ENCODE data around the gene F13A1. TPM values are rescaled to one million over a fixed set of nuclear protein-coding genes. Genes with fewer than 3 reads are reported as not detected.

F13A1 gene
- total RNA-seq, 1 donor from 2014 or later: 160 TPM

DNA sequence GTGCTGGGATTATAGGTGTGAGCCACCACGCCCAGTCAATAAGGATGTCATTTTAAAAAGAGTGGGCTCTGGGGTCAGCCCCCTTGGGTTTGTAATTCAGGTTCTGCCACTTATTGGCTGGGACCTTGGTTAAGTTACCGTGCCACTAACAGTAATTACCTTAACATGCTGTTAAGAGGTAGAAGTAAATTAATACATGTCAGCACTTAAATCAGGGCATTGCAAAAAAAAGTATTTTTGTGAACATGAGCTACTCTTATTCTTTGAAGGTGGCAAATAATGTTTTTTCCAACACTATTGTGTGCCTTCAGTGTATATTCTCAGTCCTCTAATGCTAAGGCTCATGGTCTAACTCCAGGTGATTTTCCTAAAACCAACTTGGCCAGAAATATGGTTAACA, 109.5 kb downstream of the F13A1 start:
- Histone ChIP-seq H3K4me1 (ENCODE audit: control insufficient read depth in 3 of 3, insufficient read depth in 3 of 3, low read length in 3 of 3) (no peaks in the 10 kb centered on the region), H3K9ac (ENCODE audit: low read depth in 1 of 3, low read length in 3 of 3) (no peak overlapping the region), H3K36me3 (ENCODE audit: control insufficient read depth in 3 of 3, insufficient read depth in 3 of 3, low read length in 3 of 3) (no peaks in the 10 kb centered on the region), H3K27me3 (ENCODE audit: control insufficient read depth in 3 of 3, insufficient read depth in 3 of 3, low read length in 3 of 3) (no peaks in the 10 kb centered on the region), H3K9me3 (ENCODE audit: control insufficient read depth in 3 of 3, low read length in 3 of 3) (no peaks in the 10 kb centered on the region), H3K27ac (ENCODE audit: low read depth, low read length) (no peak overlapping the region), H3K4me3 (ENCODE audit: low read length in 3 of 3) (no peak overlapping the region)

DNA sequence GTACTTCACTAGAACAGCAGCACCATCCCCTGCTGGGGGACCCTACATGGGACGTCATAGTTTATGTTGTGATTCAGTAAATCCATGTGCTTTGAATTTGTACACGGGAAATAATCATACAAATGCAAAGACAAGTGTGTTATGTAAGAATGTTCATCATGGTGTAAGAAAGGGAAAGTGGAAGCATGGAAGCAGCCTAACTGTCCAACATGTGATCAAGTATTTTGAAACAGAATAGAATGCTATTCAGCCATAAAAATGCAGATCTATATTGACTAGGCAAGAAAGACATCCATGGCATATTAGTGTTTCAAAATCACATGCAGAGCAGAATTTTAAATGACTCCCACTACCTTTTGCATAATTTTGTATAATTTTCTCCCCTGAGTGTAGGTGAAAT, 117.6 kb downstream of the F13A1 start:
- H3K4me3 ChIP-seq (ENCODE audit: low read length in 3 of 3): no peak overlapping the region
- H3K4me1 ChIP-seq (ENCODE audit: control insufficient read depth in 3 of 3, insufficient read depth in 3 of 3, low read length in 3 of 3): no peaks in the 10 kb centered on the region
- no peaks in the 10 kb centered on the region for H3K36me3 ChIP-seq (ENCODE audit: control insufficient read depth in 3 of 3, insufficient read depth in 3 of 3, low read length in 3 of 3)
- H3K27ac ChIP-seq (ENCODE audit: low read depth, low read length): no peak overlapping the region
- no peaks in the 10 kb centered on the region for H3K27me3 ChIP-seq (ENCODE audit: control insufficient read depth in 3 of 3, insufficient read depth in 3 of 3, low read length in 3 of 3)
- no peaks in the 10 kb centered on the region for H3K9me3 ChIP-seq (ENCODE audit: control insufficient read depth in 3 of 3, low read length in 3 of 3)
- no peak overlapping the region for H3K9ac ChIP-seq (ENCODE audit: low read depth in 1 of 3, low read length in 3 of 3)

DNA sequence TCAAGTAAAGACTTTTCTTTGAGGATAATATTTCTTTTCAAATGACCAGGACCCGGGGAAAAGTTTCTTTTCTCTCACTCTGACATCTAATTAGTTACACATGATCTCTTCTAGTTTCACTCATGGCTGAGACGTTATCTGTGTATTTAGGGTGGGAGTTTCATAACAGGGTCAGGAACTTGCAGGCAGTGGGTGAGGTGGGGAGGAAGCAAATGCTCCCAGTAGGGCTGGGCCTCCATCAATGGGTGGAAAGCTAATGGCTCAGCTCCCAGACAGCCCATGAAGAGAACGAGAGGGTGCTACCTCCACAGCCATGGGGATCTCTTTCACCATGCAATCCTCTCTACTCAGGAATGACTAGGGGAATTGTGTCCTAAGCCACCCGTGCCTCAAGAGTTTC, 119.3 kb downstream of the F13A1 start:
- H3K9ac ChIP-seq (ENCODE audit: low read depth in 1 of 3, low read length in 3 of 3): no peak overlapping the region
- no peaks in the 10 kb centered on the region for H3K36me3 ChIP-seq (ENCODE audit: control insufficient read depth in 3 of 3, insufficient read depth in 3 of 3, low read length in 3 of 3)
- H3K27ac ChIP-seq (ENCODE audit: low read depth, low read length): no peak overlapping the region
- no peak overlapping the region for H3K4me3 ChIP-seq (ENCODE audit: low read length in 3 of 3)
- no peaks in the 10 kb centered on the region for H3K9me3 ChIP-seq (ENCODE audit: control insufficient read depth in 3 of 3, low read length in 3 of 3)
- no peaks in the 10 kb centered on the region for H3K27me3 ChIP-seq (ENCODE audit: control insufficient read depth in 3 of 3, insufficient read depth in 3 of 3, low read length in 3 of 3)
- H3K4me1 ChIP-seq (ENCODE audit: control insufficient read depth in 3 of 3, insufficient read depth in 3 of 3, low read length in 3 of 3): no peaks in the 10 kb centered on the region

DNA sequence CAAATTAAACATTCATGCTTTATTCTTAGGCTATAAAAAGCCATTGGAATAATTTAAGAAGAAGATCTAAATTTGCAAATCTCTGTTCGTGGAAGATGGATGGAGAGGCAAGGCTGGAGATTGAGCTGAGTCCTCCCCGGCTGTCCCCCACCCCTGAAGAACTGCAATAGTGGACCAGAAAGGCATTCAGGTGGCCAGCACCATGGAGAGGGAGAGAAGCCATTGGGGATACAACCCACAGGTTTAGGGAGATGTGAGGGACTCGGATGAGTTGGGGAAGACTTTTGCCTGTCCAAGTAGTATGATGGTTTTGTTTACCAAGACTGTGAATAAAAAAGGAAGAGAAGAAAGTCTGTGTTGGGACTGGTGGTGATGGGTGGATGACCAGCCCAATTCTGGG, 120.8 kb downstream of the F13A1 start:
- Histone ChIP-seq H3K4me3 (ENCODE audit: low read length in 3 of 3) (no peak overlapping the region), H3K4me1 (ENCODE audit: control insufficient read depth in 3 of 3, insufficient read depth in 3 of 3, low read length in 3 of 3) (no peaks in the 10 kb centered on the region), H3K9ac (ENCODE audit: low read depth in 1 of 3, low read length in 3 of 3) (no peak overlapping the region), H3K27me3 (ENCODE audit: control insufficient read depth in 3 of 3, insufficient read depth in 3 of 3, low read length in 3 of 3) (no peaks in the 10 kb centered on the region), H3K27ac (ENCODE audit: low read depth, low read length) (no peak overlapping the region), H3K9me3 (ENCODE audit: control insufficient read depth in 3 of 3, low read length in 3 of 3) (no peaks in the 10 kb centered on the region), H3K36me3 (ENCODE audit: control insufficient read depth in 3 of 3, insufficient read depth in 3 of 3, low read length in 3 of 3) (no peaks in the 10 kb centered on the region)

DNA sequence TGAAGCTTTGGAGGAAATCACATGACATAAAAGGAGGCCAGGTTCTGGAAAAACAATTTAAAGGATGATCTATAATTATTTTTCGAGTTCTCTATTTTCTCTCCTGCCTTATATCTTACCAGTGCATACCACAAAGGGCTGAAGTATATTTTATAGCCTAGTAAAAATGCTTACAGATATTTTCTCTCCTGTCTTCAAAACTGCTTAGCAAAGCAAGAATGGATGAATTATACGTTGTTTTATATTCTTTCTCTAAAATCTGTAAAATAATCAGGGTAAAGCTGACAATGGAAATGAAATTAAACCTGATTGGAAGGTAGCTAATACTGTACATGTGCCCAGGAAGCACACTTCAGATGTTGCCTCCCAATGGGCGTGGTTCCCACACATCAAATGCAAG, 123.7 kb downstream of the F13A1 start:
- H3K4me1 ChIP-seq (ENCODE audit: control insufficient read depth in 3 of 3, insufficient read depth in 3 of 3, low read length in 3 of 3): no peaks in the 10 kb centered on the region
- H3K27ac ChIP-seq (ENCODE audit: low read depth, low read length): no peak overlapping the region
- H3K9me3 ChIP-seq (ENCODE audit: control insufficient read depth in 3 of 3, low read length in 3 of 3): no peaks in the 10 kb centered on the region
- H3K36me3 ChIP-seq (ENCODE audit: control insufficient read depth in 3 of 3, insufficient read depth in 3 of 3, low read length in 3 of 3): no peaks in the 10 kb centered on the region
- no peaks in the 10 kb centered on the region for H3K27me3 ChIP-seq (ENCODE audit: control insufficient read depth in 3 of 3, insufficient read depth in 3 of 3, low read length in 3 of 3)
- no peak overlapping the region for H3K4me3 ChIP-seq (ENCODE audit: low read length in 3 of 3)
- H3K9ac ChIP-seq (ENCODE audit: low read depth in 1 of 3, low read length in 3 of 3): no peak overlapping the region

DNA sequence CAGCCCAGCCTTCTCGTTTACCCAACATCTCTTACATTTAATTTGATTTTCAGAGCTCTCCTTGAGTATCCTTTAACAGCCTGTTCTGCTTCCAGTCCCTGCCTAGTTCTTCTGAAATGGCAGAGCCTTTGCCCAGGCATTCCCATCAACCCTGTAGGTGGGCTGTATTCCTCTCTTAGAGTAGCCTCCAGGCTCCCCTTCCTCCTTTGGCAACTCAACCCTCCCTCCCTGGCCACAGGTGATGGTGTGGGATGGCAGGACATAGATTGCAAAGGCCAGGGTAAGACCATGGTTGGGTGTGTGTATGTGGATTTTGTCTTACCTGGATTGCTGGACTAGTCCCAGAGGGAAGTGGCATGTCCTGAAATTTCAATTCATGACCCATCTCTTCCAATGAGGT, 125.4 kb downstream of the F13A1 start:
- Histone ChIP-seq H3K4me1 (ENCODE audit: control insufficient read depth in 3 of 3, insufficient read depth in 3 of 3, low read length in 3 of 3) (no peaks in the 10 kb centered on the region), H3K27ac (ENCODE audit: low read depth, low read length) (no peak overlapping the region), H3K4me3 (ENCODE audit: low read length in 3 of 3) (no peak overlapping the region), H3K9me3 (ENCODE audit: control insufficient read depth in 3 of 3, low read length in 3 of 3) (no peaks in the 10 kb centered on the region), H3K36me3 (ENCODE audit: control insufficient read depth in 3 of 3, insufficient read depth in 3 of 3, low read length in 3 of 3) (no peaks in the 10 kb centered on the region), H3K27me3 (ENCODE audit: control insufficient read depth in 3 of 3, insufficient read depth in 3 of 3, low read length in 3 of 3) (no peaks in the 10 kb centered on the region), H3K9ac (ENCODE audit: low read depth in 1 of 3, low read length in 3 of 3) (no peak overlapping the region)

DNA sequence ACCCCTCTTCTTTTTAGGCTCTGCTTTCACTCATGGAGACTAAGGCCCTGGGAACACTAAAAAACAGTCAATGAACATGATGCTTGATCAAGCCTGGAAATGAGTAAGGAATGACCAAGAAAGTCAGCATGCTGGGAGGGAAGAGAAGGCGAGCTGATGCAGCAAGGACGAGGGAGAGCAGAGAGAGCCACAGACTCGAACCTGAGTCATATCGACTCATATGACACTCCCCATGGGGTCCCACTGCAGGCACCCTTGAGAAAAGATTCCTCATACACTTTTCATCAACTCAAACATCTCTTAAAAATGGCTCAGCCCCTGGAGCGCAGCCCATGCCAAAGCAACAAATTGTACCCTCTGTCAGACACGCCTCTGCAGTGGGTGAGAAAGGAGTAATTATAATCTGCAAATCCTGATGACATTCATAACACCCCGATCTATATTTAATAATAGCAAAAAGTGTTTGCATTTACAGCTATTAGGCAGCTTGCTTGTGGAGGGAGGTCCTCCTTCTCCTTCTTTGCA, 127.2 kb downstream of the F13A1 start:
- no peaks in the 10 kb centered on the region for H3K36me3 ChIP-seq (ENCODE audit: control insufficient read depth in 3 of 3, insufficient read depth in 3 of 3, low read length in 3 of 3)
- no peak overlapping the region for H3K9ac ChIP-seq (ENCODE audit: low read depth in 1 of 3, low read length in 3 of 3)
- no peaks in the 10 kb centered on the region for H3K9me3 ChIP-seq (ENCODE audit: control insufficient read depth in 3 of 3, low read length in 3 of 3)
- no peak overlapping the region for H3K27ac ChIP-seq (ENCODE audit: low read depth, low read length)
- H3K27me3 ChIP-seq (ENCODE audit: control insufficient read depth in 3 of 3, insufficient read depth in 3 of 3, low read length in 3 of 3): no peaks in the 10 kb centered on the region
- H3K4me3 ChIP-seq (ENCODE audit: low read length in 3 of 3): no peak overlapping the region
- H3K4me1 ChIP-seq (ENCODE audit: control insufficient read depth in 3 of 3, insufficient read depth in 3 of 3, low read length in 3 of 3): no peaks in the 10 kb centered on the region

DNA sequence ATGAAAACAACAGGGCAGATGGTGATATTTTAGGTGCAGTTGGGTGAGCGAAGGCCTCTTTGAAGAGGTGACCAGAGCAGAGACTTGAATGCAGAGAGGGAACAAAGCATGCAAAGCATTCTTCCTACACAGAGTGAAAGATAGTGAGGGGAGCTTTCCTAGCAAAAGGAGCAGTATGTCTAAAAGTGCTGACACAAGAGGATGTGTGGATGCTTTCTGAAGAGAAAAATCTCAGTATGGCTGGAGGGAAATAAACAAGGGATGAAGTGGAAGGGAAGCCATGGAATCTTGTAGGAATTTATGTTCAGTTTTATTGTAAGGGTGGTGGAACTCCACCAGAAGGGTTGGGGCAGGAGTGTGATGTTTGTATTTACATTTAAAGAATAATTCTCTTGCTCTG, 128.6 kb downstream of the F13A1 start:
- Histone ChIP-seq H3K27ac (ENCODE audit: low read depth, low read length) (no peak overlapping the region), H3K9me3 (ENCODE audit: control insufficient read depth in 3 of 3, low read length in 3 of 3) (no peaks in the 10 kb centered on the region), H3K9ac (ENCODE audit: low read depth in 1 of 3, low read length in 3 of 3) (no peak overlapping the region), H3K36me3 (ENCODE audit: control insufficient read depth in 3 of 3, insufficient read depth in 3 of 3, low read length in 3 of 3) (no peaks in the 10 kb centered on the region), H3K4me3 (ENCODE audit: low read length in 3 of 3) (no peak overlapping the region), H3K27me3 (ENCODE audit: control insufficient read depth in 3 of 3, insufficient read depth in 3 of 3, low read length in 3 of 3) (no peaks in the 10 kb centered on the region), H3K4me1 (ENCODE audit: control insufficient read depth in 3 of 3, insufficient read depth in 3 of 3, low read length in 3 of 3) (no peaks in the 10 kb centered on the region)

DNA sequence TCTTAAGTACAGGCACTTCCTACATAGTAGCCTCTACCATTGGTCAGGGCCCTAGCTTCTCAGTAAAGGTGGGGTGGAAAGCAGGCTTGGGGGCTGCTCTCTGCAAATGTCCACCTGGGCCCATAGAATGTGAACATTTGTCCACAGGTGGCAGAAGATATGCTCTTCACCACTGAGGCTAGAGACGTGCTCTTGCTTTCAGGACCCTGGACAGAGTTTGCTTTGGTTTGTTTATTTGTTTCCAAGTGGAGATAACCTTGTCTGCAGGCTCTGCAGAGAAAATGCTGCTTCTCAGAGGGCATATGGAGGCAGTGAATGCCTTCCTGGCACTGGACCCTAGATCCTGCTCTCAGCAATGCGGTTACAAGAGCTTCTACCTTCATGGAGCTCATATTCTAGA, 129.0 kb downstream of the F13A1 start:
- Histone ChIP-seq H3K27me3 (ENCODE audit: control insufficient read depth in 3 of 3, insufficient read depth in 3 of 3, low read length in 3 of 3) (no peaks in the 10 kb centered on the region), H3K9ac (ENCODE audit: low read depth in 1 of 3, low read length in 3 of 3) (no peak overlapping the region), H3K9me3 (ENCODE audit: control insufficient read depth in 3 of 3, low read length in 3 of 3) (no peaks in the 10 kb centered on the region), H3K4me3 (ENCODE audit: low read length in 3 of 3) (no peak overlapping the region), H3K4me1 (ENCODE audit: control insufficient read depth in 3 of 3, insufficient read depth in 3 of 3, low read length in 3 of 3) (no peaks in the 10 kb centered on the region), H3K27ac (ENCODE audit: low read depth, low read length) (no peak overlapping the region), H3K36me3 (ENCODE audit: control insufficient read depth in 3 of 3, insufficient read depth in 3 of 3, low read length in 3 of 3) (no peaks in the 10 kb centered on the region)

DNA sequence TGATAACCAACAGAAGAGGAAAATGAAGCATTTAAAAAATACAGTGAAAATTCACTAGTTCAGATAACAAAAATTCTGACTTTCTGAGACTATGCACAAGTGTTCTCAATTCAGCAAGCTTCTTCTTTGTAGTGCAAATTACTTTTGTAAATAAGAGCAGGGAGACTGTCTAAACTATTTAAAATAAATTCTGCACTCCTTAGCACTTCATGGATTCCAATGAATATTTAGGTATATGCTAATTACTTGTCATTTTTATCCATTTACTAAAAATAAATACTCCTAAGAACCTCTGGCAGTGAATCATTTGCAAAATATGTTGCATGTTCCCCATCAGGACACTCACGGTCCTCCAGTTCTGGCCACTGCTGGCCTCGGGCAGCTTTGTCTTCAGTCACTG, 139.8 kb downstream of the F13A1 start:
- no peak overlapping the region for H3K9ac ChIP-seq (ENCODE audit: low read depth in 1 of 3, low read length in 3 of 3)
- no peak overlapping the region for H3K4me3 ChIP-seq (ENCODE audit: low read length in 3 of 3)
- peaks cover 0 to under 1% (median 0%) of the 10 kb centered on the region in 3 donors for H3K36me3 ChIP-seq (ENCODE audit: control insufficient read depth in 3 of 3, insufficient read depth in 3 of 3, low read length in 3 of 3)
- H3K27ac ChIP-seq (ENCODE audit: low read depth, low read length): no peak overlapping the region
- H3K4me1 ChIP-seq (ENCODE audit: control insufficient read depth in 3 of 3, insufficient read depth in 3 of 3, low read length in 3 of 3): no peaks in the 10 kb centered on the region
- no peaks in the 10 kb centered on the region for H3K9me3 ChIP-seq (ENCODE audit: control insufficient read depth in 3 of 3, low read length in 3 of 3)
- peaks cover 0 to 3% (median 0%) of the 10 kb centered on the region in 3 donors for H3K27me3 ChIP-seq (ENCODE audit: control insufficient read depth in 3 of 3, insufficient read depth in 3 of 3, low read length in 3 of 3)
